HG03571 (cell line): ENCODE measurements around the gene PALM.
"Not testable (repeated sequence)": the region's sequence is repeated elsewhere in the genome, so short reads cannot be mapped to it uniquely, and the experiment has no call there.

Experiments
- ATAC-seq: cut with Tn5 transposase; IDR thresholded peaks from one replicate; pipeline ENCODE4 v1.9.1; 2021; ENCODE audit not compliant: unreplicated experiment

The PALM gene

DNA sequence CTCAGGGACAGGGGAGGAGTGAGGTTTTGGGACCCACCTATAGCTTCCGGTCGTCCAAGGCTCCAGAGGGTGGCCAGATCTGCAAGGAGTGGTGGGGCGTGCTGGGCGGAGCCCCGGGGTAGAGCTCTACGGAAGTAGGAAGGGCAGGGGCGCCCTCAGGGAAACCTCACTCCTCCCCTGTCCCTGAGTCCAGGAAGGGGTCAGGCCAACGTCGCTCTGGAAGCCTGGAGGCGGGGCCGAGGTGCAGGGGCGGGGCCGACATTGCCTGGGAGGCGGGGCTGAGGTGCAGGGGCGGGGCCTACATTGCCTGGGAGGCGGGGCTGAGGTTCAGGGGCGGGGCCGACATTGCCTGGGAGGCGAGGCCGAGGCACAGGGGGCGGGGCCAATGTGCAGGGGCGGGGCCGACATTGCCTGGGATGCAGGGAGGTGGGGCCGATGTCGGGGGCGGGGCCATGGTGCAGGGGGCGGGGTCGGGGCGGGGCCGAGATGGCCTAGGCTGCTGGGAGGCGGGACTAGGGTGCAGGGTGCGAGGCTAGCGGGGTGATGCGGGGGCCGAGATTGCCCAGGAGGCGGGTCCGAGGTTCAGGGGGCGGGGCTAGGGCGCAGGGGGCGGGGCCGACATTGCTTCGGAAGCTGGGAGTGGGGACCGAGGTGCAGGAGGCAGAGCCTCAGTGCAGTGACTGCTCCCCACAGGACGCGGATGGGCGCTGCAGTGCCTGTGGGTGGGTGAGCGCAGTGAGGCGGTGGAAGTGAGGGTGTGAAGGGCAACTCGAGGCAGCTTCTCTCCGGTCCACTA, 4.9 kb upstream of the PALM start:
- no peak for ATAC-seq

DNA sequence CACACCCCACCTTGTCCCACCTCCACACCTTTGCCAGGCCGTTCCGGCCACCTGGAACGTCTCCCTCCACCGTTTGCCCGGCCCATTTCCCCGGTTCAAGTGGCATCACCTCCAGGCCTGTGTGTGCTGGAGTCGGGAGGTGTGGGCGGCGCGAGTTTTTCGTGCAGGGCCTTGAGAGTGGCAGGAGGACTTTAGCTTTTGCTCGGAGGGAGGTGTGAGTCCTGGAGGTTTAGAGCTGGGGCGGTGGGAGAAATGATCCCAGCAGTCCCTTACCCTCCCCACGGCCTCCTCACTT, 4.3 kb upstream of the PALM start:
- ATAC-seq, result no peak

DNA sequence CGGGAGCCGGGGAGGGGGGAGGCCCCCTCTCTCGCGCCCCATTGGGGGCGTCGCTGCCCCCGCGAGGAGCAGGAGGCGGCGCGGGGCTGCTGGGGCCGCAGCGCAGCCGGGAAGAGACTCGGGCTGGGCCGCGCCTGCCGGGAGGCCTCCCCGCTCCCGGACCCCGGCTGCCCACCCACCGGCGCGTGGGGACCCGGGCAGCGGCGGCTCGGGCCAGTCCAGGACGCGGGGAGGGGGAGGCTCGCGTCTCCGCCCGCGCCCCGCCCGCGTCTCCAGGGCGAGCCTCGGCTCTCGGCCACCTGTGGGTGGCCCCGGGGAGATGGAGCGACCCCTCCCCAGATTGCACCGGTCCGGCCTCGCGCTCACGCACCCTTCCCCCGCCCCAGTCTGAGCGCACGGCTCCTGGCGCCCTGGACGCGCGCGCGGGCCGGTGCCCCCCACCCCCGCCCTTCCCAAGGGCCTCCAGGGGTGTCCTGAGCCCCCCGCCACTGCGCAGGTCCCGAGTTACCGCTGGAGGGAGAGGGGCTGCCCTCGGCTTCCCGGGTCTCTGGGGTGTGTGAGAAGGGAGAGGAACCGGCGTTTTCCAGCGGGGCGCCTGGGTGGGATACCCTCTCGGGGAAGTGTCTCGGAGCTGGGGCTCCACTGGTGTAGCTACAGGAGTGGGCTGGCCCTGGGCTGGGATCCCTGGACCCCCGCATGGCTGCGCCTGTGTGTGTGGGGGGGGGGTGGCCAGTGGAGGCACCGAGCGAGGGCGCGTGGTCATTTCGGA, 645 bp downstream of the PALM start:
- ATAC-seq, result no peak

DNA sequence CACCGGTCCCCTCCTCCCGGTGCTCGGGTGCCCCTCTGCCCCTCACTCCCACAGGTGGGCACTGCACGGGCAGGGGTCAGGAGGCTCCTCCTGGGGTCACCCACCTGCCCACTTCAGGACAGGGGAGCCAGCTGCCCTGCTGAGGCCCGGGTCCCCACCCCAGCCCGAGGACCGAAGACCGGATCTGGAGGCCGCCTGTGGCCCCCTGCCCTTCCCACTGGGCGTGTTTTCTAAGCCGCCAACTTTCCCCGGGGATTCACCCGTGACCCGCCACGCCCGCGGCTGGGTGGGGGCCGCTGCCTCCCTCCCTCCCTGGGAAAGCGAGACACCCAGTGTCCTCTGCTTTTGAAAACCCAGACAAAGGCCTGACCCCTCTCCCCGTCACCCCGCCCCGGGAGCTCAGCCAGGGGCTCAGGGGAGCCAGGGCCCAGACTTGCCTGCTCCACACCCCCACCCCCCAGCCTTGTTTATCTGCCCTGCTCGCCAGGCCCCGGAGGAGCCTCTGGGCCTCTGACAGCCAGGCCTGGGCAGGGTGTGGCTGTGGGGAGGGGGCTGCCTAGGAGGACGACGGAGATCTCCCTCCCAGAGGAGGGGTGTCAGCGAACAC, 1.3 kb downstream of the PALM start:
- ATAC-seq, result no peak

DNA sequence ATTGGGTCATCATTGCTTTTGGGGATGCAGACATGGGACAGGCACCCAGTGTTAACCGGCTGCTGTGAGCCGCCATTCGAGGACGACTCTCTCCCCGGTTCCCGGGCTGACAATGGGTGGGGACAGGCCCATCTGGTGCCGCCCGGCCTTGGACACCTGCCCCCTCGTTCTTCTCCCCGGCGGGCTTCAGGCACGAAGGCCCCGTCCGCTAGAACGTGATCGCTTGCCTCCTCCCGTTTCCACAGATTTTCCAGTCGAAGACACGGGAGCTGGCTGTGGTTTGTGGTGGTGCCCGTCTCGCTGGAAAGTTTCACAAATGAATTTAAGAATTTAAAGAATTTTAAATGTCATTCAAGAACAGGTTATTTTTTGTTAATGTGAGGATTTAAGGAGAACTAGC, 2.0 kb downstream of the PALM start:
- ATAC-seq, result no peak

DNA sequence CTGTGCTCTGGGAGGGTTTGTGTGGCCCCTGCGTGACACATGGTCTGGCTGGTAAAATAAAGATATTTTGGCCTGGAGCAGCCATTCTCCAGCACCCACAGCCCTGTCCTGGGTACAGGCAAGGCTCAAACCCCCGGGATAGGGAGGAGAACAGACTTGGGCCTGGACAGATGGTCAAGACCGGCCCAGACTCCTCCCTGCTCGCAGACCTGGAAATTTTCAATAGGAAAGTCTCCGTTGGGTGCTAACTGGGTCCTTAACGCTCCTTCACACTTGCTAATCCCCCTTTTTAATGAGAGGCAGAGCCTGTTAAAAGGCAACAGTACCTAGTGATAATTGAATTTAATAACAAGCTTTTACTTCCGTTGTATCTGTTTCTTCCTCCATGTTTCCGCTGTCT, 2.5 kb downstream of the PALM start:
- ATAC-seq, result no peak

DNA sequence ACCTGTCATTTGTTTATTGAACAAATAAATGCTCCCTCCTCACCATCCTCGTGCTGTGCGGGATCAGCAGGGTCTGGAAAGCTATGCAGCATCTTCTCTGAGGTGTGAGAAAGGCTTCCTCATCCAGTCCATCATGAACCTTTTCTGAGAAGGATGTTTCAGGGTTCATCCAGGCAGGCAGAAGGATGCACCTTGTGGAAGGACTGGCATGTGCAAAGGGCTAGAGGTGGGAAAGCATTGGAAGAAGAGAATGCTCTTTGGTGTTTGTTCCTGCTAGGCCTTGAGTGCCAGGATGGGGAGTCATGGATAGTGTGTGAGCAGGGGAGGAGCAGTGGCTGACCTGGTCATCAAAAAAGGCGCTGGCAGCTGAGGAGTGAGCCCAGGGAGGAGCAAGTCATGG, 6.6 kb downstream of the PALM start:
- ATAC-seq, result no peak

DNA sequence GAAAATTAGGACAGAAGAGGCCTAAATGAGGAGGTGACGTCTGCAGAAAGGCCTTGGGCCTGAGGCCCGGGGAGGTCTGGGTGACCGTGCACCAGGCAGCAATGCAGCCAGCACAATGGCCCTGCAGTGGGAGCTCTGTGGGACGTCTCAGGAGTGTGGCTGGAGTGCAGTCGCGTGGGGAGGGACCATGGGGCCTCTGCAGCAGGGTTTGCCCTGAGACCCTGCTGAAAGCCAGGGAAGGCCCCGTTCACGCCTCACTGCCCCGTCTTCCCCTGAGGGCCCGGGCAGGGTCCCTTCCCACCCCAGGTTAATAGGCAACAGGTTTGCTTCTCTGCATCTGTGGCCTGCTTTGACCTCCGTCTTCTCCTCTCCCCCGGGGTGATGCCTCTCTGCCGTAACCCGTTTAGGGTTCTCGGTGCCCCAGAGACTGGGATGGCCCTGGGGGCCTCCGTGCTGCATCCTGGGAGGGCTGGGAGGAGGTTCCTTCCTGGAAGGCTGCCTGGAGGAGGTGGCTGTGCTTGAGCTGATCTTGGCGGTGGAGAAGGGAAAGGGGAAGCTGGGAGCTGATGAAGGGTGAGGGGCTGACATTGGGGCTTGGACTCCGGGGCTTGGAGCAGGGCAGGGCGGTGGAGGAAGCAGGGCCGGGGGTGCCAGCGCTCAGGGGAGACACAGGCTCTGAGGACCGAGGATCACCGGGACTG, 9.7 kb downstream of the PALM start:
- no peak for ATAC-seq

DNA sequence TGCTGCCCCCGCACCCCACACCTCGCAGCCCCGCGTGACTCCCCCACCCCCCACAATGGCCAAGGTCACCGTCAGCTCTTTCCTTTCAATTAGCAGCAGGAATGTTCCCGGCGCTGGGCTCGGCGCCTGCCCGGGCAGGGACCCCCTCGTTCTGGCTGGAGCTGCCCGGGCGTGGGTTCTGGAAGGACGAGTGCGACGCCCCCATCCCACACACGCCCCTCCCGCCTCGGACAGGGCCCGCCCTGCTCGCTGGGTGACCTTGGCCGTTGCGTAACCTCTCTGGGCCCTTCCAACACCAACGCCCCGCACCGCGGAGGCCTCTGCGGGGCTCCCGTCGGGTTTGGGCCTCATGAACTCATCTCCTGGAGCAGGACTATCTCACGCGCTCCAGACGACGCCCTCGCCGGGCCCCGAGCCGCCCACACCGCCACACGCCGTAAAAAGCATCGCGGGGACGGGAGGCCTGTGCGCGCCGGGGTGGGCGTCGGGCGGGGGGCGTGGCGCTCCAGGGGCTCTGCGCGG, 10.3 kb downstream of the PALM start:
- no peak for ATAC-seq

DNA sequence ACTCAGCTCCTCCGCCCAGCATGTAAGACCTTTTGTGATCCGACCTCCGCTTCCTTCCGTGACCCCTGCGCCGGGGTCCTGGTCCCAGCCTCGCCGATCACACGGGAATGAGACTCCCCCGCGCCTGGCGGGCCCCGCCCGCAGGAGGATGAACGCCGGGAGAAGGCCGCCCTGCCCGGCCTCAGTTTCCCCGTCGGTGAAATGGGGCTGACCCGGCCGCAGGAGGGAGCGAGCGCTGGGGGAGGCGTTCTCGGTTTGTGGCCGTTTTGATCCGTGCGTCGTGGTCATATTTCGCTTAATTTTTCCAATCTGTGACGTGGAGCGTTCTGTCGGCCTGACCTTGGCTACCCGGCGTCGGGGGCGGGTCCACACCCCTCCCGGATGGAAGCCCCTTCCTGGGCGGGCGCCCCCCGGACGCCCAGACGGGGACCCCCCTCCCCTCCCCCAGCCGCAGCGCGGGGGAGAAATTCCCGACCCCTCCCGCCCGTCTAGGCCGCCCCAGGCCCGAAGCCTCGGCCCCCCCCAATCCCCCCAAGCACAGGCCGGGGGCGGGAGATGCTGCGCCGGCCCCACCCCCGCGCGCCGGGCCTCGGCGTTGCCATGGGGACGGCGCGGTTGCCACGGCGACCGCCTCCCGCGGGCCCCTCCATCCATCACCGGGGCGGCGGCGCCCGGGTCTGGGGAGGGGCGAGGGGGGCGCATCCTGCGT, 11.1 kb downstream of the PALM start:
- ATAC-seq, result no peak

DNA sequence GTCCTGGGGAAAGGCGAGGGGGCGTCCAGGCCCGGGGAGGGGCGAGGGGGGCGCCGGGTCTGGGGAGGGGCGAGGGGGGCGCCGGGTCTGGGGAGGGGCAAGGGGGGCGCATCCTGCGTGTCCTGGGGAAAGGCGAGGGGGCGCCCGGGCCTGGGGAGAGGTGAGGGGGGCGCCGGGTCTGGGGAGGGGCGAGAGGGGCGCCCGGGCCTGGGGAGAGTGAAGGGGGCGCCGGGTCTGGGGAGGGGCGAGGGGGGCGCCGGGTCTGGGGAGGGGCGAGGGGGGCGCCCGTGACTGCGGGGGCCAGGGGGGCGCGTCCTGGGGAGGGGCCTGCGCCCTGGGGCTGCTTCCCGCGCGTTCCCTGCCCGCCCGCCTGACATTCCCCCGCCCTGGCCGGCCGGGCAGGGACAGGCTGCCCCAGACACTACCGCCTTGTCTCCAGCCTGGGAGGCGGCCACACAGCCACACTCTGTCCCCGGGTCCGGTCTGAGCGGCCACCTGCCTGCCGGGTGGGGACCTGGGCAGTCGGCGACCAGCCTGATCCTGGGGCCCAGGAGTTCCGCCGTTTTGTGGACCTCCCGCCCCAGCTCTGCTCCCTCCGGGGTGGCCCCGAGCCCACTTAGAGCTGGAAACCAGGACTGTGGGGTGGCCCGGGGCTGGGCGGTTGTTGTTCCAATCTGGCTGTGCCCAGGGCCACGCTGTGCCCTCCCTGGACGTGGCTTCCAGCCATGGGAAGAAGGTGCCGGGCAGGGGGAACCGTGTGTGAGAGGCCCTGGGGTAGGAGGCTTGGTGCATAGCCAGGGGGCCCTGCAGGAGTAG, 11.8 kb downstream of the PALM start:
- no peak for ATAC-seq

DNA sequence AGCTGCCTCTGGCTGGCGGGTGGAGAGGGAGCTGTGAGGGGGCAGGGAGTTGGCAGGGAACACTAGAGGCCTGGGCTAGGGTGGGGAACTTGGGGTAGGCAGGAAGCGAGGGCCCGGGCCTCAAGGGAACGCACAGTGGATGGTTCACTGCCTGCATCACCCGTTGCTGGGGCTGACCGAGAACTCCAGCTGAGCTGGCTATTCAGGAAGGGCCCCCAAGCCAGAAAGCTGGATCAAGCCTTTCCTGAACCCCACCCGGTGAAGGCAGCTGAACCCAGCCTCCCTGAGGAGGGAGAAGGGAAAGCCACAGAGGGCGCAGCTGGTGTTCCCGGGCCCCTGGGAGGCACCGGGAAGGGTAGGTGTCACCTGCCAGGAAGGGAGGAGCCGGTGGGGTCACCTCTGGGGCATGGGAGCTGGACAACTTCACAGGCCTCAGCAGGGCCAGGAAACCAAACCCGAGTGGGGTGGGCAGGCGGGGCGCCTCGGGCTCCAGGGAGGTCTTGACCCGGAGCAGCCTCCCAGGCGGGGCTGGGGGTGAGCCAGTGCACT, 13.9 kb downstream of the PALM start:
- ATAC-seq, result no peak

DNA sequence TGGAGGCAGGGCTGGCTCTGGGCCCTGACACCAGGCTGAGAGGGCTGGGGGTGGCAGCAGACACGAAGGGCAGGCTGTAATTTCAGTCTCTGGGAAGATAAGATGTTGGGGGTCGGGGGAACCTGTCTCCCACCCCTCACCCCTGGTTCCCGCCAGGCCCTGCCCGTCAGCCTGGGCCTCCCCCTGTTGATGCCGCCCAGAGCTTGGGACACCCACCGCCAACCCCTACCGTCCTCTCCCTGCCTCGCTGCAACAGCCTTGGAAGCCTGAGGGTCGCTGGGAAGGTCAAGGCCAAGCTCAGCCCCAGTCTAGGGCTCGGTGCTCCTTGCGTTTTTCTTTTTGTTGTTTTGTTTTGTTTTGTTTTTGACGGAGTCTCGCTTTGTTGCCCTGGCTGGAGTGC, 14.5 kb downstream of the PALM start:
- no peak for ATAC-seq

DNA sequence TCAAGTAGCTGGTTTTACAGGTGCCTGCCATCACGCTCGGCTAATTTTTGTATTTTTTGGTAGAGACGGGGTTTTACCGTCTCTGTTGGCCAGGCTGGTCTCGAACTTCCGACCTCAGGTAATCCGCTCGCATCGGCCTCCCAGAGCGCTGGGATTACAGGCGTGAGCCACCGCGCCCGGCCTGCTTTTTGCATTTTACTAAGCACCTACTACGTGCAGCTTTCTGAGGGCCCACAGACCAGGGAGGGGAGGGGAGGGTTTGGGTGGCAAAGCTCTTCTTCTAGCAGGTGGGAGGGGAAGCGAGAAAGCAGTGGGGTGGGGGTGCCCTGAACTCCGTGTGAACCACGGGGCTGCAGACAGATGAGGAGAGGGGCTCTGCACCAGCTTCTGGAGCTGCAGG, 15.0 kb downstream of the PALM start:
- ATAC-seq, result no peak

DNA sequence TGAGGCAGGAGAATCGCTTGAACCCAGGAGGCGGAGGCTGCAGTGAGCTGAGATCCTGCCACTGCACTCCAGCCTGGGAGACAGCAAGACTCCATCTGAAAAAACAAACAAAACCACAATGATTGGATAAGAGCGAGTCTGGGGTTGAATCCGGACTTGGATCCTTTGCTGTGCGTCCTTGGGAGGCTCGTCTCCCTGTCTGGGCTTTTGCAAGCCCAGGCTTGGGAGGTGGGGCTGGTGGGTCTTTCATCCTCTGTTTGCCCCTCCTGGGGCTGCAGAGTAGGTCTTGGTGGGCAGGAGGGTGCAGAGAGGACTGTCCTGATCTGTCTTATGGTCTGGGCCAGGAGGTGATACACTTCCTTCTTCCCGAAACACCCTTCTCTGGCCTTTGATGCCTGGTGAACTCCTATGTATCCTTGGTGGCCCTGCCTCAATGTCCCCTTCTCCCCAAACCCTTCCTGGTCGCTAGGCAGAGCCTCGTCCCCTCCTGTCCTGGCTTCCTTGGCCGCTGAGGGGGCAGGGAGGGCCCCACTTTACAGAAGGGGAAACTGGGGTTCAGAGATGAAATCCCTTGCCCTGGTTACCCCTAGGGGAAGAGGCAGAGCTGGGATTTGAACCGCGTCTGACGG, 16.8 kb downstream of the PALM start:
- ATAC-seq, result no peak

DNA sequence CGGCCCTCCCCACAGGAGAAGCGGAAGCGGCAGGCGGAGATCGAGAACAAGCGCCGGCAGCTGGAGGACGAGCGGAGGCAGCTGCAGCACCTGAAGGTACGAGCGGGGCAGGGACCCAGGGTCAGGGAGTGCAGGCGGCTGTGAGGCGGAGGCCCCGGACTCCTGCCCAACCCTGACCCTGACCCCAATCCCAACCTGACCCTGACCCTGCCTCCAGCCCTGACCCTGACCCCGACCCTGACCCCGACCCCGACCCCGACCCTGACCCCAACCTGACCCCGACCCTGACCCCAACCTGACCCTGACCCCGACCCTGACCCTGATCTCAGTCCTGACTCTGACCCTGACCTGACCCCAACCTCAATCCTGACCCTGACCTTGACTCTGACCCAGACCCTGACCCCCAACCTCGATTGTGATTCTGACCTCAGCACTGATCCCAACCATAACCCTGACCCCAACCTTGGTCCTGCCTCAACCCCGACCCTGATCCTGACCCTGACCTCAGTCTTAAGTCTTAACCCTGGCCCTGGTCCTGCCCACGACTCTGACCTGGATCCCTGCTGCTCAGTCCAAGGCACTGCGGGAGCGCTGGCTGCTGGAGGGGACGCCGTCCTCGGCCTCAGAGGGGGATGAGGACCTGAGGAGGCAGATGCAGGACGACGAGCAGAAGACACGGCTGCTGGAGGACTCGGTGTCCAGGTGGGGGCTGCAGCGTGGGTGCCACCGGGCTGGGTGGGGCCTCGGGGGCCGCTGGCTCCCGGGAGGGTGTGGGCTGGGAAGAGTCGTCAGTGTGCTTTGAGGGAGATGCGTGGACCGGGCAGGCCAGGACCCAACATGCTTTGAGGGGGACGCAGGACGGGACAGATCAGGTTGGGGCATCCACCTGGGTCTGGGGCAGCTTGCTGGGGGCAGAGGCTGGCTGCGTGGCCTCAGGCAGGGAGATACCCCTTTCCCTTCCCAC, 18.5 kb downstream of the PALM start:
- no peak for ATAC-seq

DNA sequence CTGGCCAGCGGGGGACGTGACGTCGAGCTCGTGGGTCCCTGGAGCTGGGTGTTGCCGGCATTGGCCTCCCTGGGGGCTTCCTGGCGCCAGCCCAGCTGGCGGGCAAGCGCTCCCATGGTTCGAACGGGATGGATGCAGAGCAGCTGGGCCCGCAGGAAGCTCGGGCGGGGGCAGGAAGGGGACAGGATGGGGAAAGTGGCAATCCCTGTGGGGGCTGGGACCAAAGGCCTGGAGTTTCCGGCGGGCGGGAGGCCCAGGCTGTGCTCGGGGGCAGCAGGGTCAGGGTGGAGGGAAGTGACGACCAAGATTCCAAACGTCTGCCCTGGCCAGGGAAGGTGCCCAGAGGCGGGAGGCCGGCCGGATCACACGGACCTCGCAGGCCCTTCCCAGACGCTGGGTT, 19.3 kb downstream of the PALM start:
- ATAC-seq, result no peak

DNA sequence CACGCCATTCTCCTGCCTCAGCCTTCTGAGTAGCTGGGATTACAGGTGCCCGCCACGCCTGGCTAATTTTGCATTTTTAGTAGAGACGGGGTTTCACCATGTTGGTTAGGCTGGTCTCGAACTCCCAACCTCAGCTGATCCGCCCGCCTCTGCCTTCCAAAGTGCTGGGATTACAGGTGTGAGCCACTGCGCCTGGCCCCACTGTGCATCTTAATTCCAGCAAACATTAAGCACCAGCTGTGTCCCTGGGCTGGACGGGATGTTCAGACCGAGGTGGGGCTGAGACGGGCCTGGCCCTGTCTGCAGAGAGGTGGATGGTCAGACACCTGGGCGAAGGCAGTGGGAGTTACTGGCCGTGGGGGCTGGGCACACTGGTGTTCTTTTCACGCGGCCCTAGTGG, 20.8 kb downstream of the PALM start:
- ATAC-seq, result not testable (repeated sequence)
